HG02884 (cell line): ENCODE data around the gene FLACC1.
A peak's percentile ranks its signal among the peaks of the same experiment; 100 is the strongest.

ENCODE experiments used
- ATAC-seq: cut with Tn5 transposase; IDR thresholded peaks from one replicate; pipeline ENCODE4 v1.9.1; 2021; ENCODE audit warnings: mild to moderate bottlenecking, moderate library complexity; ENCODE audit not compliant: unreplicated experiment

FLACC1 gene

DNA sequence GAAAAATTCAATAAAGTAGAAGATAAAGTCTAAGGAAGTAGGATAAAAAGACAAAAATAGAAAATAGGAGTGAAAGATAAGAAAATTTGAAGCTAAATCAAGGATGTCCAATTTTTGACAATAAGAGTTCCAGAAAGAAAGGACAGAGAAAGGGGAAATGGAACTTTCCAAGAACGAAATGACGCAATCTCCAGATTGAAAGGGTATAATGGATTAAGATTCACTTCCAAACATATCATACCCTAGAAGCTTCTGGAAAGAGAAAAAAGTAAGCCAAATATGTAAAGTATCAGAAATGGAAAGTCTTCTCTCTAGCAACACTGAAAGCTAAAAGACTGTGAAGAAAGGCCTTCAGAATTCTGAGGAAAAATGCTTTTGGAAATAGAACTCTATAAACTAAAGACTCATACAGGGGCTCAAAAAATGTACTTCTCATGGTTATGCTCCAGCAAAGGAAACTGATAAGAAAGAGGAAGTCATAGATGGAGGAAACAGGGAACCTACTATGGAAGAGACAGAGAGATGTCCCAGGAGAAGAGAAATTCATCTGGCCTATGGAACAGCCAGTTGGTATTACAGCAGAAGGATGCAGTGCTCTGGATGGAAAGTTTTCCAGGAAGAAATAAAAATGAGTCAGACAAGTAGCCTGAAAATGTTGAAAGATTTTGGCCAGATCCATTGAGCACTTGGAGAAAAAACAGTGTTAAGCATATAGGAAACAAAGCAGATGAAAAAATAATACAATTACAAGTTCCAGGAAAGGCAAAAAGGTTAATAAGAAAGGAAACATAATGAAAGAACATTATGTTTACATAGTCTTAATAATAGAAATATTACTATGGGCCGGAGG lies 76.7 kb downstream of the FLACC1 start:
- ATAC-seq: no peak

DNA sequence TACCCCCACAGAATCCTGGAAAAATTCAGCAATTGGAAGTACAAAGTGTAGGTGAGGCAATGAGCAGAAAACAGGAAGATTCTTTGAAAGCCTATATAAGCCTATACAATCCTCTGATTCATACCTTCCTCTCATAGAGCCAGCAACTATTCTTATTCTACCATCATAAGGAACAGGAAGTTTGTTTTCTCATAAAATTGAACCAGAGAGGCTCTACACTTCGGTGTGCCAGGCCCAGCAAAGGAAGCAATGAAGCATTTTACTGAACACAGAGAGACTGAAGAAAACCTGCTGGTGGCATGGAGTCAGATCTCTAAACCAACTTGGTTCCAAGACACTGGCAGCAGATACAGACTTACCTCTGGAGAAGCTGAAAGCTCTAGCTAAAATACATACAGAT lies 78.1 kb downstream of the FLACC1 start:
- ATAC-seq: no peak

DNA sequence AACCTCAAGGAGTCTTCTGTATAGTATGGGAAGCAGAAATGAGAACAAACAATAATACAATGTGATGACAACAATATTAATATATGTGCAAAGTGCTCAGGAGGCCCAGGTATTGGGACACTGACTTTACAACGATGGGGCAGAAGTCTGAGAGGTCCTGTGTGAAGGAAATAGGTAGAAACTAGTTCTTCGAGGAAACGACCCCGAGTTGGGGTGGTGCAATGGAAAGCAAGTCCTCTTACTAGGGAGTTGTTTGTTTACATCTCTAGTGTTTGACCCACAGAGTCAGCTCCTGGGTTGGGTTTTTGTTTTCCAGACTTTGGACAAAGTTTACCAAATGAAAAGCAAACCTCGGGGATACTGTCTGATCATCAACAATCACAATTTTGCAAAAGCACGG lies 80.6 kb downstream of the FLACC1 start:
- no peak for ATAC-seq

DNA sequence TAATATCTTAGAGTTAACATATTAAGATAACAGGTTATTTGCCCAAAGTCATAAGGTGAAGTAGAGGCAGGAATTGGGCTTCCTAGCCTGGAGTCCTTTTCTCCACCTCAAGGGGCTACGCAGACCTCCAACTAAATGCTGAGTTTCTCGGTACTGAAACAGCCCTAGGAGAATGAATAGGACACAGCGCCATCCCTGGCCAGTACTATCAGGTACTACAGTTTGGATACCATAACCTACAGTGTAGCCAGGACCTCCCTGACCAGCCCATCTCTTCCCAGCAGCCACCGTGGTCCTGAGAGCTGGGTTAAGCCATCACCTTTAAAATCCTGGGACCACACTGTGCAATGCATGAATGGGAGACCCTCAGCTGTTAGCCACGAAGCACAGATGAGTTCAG lies 81.2 kb downstream of the FLACC1 start:
- no peak for ATAC-seq

DNA sequence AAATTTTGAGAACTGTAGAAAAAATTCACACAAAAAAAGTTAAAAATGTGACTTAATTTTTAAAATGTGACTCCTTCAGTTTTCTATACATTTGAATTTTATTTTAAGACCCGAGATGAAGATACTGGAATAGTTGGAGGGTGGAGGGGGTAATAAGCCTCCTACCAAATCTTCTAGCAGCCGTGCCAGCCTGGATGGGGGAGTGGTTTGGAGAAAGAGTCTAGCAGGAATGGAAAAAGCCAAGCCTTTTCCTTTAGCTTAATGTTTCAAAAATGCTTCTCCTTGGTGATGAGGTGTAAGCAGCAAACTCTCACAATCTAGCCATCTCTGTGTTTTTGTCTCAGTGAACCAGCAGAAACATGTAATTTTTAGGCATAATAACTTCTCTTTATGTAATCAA lies 82.1 kb downstream of the FLACC1 start:
- ATAC-seq: no peak

DNA sequence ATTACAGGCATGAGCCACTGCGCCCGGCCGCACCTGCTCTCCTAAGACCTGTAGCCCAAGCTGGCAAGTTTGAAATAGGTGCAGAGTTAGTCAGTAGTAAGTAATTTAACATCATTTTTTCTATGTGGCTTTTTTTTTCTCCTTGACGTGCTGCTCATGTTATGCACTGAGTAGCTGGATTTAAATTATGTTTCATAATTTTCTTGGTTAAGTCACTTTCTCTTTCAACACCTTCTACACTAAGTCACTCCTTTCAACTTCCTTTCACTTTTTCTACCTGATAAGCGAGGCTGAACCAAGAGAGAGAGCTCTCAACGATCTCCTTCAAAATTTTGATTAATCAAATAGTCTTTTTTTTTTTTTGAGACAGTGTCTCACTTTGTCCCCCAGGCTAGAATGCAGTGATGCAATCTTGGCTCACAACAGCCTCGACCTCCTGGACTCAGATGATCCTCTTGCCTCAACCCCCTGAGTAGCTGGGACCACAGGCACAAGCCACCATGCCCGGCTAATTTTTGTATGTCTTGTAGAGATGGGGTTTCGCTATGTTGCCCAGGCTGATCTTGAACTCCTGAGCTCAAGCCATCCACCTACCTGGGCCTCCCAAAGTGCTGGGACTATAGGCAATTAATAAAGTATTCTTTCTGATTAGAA lies 83.7 kb downstream of the FLACC1 start:
- no peak for ATAC-seq

DNA sequence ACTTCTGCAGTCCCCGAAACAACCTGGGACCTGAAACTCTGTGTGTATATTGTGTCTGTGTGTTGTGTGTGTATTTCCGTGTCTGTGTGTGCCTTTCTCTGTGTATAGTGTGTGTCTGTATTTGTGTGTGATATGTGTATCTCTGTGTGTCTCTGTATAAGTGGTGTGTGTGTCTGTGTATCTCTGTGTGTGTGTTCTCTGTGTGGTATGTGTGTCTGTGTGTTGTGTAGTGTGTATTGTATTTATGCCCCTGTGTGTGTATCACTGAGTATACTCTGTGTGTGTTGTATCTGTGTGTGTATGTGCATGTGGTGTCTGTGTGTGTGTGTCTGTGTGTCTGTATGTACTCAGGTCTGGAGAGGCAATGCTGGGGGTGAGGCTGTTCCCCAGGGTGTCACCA lies 85.2 kb downstream of the FLACC1 start:
- no peak for ATAC-seq

DNA sequence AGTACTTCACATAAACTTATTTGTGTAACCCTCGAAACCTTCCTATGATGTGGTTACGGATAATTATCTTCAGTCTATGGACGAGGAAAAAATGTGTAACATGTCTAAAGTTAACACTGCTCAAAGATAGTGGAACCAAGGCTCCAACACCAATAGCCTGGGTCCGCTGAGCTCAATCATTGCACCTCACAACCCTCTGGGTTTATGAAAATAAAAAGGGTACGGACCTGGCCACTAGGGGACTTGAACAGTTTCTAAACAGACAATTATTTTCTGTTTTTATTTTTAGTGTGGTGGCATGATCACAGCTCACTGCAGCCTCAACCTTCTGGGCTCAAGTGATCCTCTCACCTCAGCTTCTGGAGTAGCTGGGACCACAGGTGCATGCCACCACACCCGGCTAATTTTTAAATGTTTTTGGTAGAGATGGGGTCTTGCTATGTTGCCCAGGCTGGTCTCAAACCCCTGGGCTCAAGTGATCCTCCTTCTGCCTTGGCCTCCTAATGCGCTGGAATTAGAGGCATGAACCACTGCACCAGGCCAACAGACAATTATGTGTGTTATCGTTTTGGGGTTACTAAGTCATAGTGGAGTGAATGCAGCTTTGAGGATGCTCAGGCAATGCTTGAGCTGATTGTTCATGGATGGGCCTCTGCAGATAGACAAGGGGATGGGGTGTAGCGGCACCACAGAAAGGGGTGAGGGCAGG lies 86.7 kb downstream of the FLACC1 start:
- no peak for ATAC-seq

DNA sequence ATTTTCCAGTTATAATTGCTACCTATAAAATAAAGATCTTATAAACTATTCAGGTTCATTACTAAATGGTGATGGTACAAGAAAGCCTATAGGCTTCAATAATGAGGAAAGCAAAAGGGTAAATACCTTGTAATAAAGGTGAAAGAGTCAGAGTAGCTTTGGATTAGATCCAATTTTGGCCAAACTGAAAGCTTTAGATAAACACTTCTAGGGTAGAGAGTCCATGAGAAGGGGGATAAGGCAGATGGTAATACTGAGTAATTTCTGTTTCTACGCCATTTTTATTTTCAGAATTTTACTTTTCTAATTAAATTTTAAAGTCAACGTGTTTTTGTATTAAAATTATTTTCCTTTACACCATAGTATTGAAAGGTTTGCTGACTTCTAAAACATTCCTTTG lies 87.4 kb downstream of the FLACC1 start:
- ATAC-seq: no peak

DNA sequence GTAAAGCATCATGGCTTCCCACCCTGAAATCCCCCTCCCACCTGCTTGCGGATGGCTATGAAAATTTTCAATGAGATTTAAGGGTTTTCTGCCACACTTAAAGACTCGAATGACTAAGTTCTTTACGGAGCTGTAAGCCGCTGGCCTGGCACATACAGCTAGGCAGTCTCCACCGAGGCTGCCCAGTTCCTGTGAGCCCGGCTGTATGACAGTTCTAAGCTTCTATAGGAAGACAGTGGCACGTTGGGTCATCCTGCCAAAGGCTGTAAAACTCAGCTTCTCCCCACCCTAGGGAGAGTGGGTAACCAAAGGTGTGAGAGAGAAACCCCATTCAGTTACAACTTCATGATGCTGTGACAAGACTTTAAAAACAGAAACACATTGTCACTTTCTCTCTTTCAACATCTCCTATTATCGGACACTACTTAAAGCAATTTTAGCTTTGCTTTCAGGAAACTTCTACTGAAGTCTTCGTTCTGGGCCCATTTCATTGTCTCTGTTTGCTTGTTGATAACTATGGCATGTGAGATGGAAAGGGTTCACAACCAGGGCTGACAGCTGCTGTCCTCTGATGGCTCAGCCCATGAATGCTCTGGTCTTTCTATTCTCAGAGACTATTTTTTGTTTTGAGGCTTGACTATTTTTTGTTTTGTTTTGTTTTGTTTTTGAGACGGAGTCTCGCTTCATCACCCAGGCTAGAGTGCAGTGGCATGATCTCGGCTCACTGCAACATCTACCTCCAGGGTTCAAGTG lies 89.7 kb downstream of the FLACC1 start:
- ATAC-seq: no peak

DNA sequence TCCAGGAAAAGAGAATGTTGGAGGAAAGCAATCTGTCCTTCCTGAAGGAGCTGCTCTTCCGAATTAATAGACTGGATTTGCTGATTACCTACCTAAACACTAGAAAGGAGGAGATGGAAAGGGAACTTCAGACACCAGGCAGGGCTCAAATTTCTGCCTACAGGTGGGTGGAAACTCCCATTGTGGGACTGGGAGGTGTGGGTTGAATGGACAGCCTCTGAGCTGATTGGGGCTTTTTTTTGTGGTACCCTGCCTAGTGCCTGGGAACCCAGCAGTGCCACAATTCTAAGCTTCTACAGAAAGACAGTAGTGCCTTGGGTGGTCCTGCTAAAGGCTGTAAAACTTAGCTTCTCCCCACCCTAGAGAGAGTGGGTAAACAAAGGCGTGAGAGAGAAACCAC lies 90.5 kb downstream of the FLACC1 start:
- no peak for ATAC-seq

DNA sequence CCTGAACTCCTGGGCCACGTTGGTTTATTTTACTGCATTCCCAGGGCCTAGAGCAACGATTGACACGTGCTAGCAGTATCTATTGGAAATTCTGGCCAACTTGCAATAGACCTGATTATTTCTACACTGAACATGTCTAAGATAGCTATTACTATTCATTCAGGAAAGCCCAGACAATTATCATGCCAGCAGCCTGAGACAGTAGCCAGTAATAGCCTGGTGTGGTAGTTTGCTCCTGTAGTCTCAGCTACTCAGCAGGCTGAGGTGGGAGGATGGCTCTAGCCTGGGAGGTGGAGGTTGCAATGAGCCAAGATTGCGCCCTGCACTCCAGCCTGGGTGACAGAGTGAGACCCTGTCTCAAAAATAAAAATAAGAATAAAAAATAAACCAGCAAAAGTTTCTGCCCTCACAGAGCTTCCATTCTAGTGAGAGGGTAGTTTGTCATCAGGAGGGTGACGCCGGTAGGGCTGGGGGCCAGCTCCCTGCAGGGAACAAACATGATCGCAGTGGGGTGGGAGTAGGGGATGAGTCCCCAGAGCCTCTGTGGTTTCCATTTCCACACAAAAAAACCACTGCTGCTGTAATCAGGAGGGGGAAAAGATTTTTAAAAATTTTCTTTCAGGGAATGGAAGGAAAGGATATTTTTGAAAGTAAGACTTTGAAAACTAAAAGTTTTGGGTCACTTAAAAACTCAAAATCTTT lies 92.5 kb downstream of the FLACC1 start:
- no peak for ATAC-seq

DNA sequence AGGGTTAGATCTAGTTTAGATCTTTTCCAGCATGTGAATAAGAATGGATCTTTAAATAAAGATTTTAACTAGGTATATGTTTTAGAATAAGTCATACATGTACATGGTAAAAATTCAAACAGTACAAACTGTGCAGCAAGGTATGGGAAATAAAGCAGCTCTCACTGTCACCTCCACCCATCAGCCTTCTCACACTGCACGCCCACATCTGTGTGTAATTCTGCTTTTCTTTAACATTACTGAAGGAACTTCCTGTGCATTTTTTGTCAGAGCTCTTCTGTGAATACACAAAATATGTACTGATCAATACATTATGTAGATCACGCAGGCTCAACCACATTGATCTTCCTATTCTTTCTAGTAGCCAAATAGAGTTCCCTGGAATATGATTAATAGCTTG lies 93.4 kb downstream of the FLACC1 start:
- no peak for ATAC-seq

DNA sequence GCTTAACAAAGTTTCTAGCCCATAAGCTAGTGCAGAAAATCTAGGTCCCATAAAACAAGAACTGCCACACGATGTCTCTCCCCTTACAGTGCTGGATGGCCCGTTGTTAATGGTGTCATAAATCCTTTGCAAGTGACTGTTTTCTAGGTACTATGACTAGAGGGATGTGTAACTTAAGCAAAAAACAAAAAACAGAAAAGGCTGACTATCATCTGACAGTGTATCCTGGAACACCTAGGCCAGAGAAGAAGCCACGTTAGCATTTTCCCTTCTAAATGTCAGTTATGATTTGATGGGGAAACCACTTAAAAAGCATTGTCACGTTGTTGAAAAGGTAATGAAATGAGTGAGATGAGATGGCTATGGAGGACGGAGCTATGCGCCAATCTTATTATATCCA lies 94.4 kb downstream of the FLACC1 start:
- no peak for ATAC-seq

DNA sequence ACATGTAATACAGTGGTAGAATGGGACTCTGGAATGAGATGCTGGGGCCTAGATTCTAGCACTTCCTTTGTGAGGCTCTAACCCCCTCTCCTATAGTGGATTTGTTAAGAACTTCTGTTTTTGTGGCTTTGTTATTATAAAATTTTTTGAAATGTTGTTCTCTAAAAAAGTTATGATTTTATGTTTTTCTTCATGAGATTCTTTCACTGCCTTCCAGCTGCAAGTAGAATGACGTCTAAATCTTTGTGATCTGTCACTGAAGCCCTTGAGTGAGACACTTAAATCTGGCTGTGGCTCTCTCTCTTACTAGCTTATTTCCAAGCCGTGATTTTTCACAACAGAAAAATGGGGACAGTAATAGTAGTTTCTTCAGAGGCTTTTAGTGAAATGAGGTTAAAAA lies 95.2 kb downstream of the FLACC1 start:
- ATAC-seq: no peak

DNA sequence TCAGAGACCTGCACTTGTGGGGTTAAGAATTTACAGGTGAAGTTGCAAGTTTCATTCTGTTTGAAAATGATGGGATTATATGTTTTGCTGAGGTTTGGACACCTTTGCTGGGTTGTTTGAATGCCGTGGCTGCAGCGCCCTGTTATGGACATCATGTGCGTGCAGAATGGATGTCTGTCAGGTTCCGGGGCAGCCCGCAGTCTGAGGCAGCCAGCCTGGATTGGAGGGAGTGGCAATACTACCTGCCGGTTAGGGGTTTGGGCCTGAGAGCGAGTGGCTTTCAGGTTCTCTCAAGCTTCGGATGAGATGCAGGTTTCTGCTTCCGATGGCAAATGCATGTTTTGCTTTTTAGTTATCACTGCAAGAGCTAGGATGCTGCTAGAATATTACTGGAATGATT lies 95.7 kb downstream of the FLACC1 start:
- no peak for ATAC-seq

DNA sequence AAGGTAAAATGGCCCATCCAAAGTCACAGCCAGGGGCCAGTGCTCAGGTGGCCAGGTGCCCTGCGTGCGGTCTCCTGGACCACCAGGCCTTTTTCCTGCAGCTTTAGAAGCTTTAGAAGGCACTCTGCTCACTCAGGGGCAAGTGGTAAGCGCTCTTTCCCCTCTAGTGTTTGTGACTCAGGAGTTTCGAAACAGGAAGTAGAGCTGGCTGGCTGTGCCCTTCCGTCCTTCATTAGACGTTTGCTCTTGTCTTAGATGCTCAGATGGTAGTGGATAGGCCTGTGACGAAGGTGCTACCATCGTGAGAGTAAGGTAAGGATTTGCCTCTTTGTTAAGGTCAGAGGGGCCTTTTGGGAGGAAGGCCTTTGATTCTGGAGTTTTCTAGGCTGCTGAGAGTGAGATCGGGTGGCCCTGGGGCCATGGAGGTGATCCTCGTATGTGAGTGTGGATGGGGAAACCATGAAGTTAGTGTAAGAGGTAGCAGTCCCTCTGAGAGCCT lies 96.8 kb downstream of the FLACC1 start, which contains the start of gene CASP8:
Gene CASP8, plus strand, starts transcription at position 235 of the 499 bp plus-strand sequence. CDS start 5,951 bp downstream, outside the sequence.
- no peak for ATAC-seq

DNA sequence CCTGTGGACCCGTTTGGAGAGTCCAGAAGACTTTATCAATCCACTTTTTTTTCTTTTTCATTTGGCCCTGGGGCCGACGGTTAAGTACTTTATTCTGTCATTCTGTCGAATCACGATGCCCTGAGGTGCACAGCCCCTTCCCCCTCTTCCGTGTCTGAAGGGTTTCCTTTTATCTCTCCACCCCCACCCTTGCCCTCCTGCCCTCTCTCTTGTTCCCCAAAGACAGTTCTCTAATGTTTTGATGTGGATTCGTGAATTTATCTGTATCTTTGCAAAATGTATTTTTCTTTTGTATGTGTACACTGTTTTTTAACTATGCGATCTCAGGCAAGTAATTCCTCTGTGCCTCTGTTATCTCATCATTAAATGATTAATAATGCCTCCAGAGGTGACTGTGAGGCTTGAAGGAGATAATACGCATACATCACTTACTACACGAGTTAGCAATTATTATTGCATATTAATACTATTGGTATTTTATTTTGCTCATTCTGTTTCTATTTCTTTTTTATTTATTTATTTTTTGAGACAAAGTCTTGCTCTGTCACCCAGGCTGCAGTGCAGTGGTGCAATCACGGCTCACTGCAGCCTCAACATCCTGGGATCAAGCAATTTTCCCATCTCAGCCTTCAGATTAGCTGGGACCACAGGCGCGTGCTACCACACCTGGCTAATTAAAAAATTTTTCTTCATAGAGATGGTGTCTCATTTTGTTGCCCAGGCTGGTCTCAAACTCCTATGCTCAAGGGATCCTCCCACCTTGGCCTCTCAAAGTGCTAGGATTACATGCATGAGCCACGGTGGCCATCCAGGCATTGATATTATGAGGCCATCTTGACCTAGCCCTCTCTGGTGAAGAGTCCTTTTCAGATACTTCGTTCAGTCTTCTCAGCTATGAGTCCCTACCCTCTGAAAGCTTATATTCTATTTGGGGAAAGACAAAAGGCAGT lies 98.2 kb downstream of the FLACC1 start:
- peak; percentile 4 for ATAC-seq
